HL-60/S4 treated with retinoic acid at 250 ng/mL for 4 days and 3 days (cell line): ENCODE results near the gene ERBIN.
"Not testable (repeated sequence)": the region's sequence is repeated elsewhere in the genome, so short reads cannot be mapped to it uniquely, and the experiment has no call there.

Experiments
- in situ Hi-C: fragments of 300-500 bp; cut with MboI; formaldehyde crosslinking; loops from 2 replicates; pipeline ENCODE4 v1.7.0; 2022; ENCODE audit warnings: low sequenced_read_pairs

ERBIN gene, protein sequence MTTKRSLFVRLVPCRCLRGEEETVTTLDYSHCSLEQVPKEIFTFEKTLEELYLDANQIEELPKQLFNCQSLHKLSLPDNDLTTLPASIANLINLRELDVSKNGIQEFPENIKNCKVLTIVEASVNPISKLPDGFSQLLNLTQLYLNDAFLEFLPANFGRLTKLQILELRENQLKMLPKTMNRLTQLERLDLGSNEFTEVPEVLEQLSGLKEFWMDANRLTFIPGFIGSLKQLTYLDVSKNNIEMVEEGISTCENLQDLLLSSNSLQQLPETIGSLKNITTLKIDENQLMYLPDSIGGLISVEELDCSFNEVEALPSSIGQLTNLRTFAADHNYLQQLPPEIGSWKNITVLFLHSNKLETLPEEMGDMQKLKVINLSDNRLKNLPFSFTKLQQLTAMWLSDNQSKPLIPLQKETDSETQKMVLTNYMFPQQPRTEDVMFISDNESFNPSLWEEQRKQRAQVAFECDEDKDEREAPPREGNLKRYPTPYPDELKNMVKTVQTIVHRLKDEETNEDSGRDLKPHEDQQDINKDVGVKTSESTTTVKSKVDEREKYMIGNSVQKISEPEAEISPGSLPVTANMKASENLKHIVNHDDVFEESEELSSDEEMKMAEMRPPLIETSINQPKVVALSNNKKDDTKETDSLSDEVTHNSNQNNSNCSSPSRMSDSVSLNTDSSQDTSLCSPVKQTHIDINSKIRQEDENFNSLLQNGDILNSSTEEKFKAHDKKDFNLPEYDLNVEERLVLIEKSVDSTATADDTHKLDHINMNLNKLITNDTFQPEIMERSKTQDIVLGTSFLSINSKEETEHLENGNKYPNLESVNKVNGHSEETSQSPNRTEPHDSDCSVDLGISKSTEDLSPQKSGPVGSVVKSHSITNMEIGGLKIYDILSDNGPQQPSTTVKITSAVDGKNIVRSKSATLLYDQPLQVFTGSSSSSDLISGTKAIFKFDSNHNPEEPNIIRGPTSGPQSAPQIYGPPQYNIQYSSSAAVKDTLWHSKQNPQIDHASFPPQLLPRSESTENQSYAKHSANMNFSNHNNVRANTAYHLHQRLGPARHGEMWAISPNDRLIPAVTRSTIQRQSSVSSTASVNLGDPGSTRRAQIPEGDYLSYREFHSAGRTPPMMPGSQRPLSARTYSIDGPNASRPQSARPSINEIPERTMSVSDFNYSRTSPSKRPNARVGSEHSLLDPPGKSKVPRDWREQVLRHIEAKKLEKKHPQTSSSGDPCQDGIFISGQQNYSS (N-terminal part only)

GRCh38 chr5:65926276-65926783 lies at the start of gene ERBIN:
Gene ERBIN (plus strand): TSS chr5:65926575. CDS start chr5:65992719, 66,144 bp downstream.
- in situ Hi-C loops: no loop called here

- in situ Hi-C loops: no loop called here
These were observed 49.4 kb upstream of the ERBIN start for GRCh38 chr5:65876970-65877369.

- in situ Hi-C loops: not testable (repeated sequence)
These were observed 46.6 kb upstream of the ERBIN start for GRCh38 chr5:65879668-65880256.

GRCh38 chr5:65880496-65881072 lies 45.8 kb upstream of the ERBIN start:
- in situ Hi-C loops: no loop called here

DNA sequence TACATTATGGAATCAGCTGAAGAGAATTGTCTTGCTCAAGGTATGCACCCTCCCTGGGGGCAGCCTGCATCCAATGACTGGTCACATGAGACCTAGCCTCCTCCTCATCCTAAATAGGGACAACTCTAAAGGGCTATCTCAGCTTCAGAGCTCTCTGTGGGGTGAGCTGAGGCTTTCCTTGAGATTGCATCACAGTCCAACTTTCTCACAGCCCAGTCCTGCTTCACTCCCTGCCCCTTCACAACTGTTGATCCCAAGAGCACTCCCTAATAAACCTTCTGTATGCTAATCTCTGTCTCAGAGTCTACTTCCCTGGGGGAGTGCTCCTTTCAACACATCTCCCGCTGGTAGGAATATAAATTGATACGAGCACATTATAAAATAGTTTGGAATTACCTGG lies 44.1 kb upstream of the ERBIN start:
- in situ Hi-C loops: no loop called here

DNA sequence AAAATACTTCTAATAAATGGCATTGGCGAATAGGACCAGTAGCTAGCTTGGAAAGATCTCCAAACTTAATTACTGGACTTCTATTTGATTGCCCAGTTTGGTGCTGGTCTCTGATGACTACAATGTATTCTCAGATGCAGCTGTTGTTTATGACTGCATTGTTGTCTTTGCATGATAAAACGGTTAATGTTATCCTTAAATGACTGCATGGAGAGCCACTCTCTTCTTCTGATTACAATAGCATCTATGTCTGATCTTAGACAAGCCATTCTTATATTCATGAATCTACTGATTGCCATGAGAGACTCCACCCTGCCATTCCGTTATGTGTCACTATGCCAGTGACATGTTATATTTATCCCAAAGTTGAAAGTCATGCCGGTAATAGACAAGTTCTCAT lies 42.9 kb upstream of the ERBIN start:
- in situ Hi-C loops: no loop called here

GRCh38 chr5:65886387-65886786 lies 40.0 kb upstream of the ERBIN start:
- in situ Hi-C loops: no loop called here

DNA sequence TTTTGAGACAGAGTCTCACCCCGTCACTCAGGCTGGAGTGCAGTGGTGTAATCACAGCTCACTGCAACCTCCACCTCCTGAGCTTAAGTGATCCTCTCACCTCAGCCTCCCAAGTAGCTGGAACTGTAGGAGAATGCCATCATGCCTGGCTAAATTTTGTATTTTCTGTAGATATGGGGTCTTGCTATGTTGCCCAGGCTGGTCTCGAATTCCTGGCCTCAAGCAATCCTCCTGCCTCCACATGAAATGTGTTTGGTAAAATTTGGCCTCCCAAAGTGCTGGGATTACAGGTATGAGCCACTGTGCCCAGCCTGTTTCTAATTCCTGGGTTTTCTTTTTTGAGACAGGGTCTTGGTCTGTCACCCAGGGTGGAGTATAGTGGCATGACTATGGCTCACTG lies 34.4 kb upstream of the ERBIN start:
- in situ Hi-C loops: not testable (repeated sequence)

GRCh38 chr5:65892801-65893200 lies 33.6 kb upstream of the ERBIN start:
- in situ Hi-C loops: no loop called here

GRCh38 chr5:65893749-65894430 lies 32.5 kb upstream of the ERBIN start:
- in situ Hi-C loops: no loop called here

DNA sequence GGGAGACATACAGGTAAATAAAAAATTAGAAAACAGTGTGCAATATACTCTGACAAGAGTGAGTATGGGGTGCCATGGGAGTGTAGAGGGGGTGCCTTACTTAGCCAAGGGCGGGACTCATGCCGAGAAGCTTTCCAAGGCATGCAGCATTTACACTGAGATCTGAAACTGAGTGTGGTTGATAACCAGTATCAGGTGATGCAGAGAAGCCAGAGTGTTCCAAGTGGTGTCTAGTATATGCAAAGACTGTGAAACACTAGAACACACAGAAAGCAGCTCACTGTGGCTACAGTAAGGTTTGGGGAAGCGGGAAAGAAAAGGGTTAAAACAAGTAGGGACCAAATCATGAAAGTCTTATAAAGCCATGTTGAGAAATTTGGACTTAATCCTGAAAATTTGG lies 30.5 kb upstream of the ERBIN start:
- in situ Hi-C loops: no loop called here

DNA sequence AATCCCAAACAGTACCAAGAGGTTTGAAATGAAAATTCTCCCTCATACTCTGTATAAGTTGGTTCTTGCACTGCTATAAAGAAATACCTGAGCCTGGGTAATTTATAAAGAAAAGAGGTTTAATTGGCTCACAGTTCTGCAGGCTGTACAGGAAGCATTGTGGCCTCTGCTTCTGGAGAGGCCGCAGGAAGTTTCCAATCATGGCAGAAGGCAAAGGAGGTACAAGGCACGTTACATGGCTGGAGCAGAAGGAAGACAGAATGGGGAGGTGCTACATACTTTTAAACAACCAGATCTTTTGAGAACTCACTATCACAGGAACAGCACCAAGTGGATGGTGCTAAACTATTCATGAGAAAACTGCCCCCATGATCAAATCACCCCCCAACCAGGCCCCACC lies 25.6 kb upstream of the ERBIN start:
- in situ Hi-C loops: no loop called here

GRCh38 chr5:65902104-65902503 lies 24.3 kb upstream of the ERBIN start:
- in situ Hi-C loops: no loop called here

- in situ Hi-C loops: no loop called here
These were observed 22.8 kb upstream of the ERBIN start for GRCh38 chr5:65903581-65903980.

GRCh38 chr5:65906256-65906655 lies 20.1 kb upstream of the ERBIN start:
- in situ Hi-C loops: no loop called here

DNA sequence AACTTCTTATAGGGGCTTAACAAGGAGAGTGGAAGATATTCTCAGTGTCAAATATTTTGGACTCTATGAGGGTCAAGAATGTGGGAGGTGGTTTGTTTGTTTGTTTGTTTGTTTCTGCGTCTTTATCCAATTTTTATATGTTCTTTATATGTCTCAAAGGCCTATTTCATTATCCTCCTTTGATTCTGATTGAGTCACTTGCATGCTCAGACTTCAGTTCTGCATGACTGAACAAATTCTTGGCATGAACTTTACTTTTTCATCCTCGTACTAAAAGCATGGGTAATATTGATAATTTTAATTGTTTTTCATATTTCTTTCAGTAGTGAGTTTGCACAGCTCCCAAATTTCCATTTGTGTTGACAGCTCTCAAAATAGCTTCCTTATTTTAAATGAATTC lies 19.2 kb upstream of the ERBIN start:
- in situ Hi-C loops: no loop called here

- in situ Hi-C loops: no loop called here
These were observed 15.7 kb upstream of the ERBIN start for GRCh38 chr5:65910711-65911110.

DNA sequence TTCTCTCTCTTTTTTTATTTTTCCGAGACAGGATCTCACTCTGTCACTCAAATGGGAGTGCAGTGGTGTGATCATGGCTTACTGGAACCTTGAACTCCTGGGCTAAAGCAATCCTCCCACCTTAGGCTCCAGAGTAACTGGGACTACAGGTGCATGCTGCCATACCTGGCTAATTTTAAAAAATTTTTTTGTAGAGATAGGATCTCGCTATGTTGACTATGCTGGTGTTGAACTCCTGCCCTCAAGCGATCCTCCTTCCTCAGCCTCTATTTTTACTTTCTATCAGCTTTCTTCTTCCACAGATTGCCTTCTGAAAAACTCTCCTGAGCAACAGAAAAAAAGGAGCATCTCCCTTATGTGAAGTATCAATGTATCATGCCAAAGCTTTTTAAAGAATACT lies 14.1 kb upstream of the ERBIN start:
- in situ Hi-C loops: no loop called here

GRCh38 chr5:65913519-65913918 lies 12.9 kb upstream of the ERBIN start:
- in situ Hi-C loops: no loop called here
